ENCODE data around the gene PWP2. TPM values are rescaled to one million over a fixed set of nuclear protein-coding genes. Genes with fewer than 3 reads are reported as not detected.

PWP2 gene
- total and polyA plus RNA-seq, 7 donors, result 0.56 to 8.8 (median 2.9) TPM

DNA sequence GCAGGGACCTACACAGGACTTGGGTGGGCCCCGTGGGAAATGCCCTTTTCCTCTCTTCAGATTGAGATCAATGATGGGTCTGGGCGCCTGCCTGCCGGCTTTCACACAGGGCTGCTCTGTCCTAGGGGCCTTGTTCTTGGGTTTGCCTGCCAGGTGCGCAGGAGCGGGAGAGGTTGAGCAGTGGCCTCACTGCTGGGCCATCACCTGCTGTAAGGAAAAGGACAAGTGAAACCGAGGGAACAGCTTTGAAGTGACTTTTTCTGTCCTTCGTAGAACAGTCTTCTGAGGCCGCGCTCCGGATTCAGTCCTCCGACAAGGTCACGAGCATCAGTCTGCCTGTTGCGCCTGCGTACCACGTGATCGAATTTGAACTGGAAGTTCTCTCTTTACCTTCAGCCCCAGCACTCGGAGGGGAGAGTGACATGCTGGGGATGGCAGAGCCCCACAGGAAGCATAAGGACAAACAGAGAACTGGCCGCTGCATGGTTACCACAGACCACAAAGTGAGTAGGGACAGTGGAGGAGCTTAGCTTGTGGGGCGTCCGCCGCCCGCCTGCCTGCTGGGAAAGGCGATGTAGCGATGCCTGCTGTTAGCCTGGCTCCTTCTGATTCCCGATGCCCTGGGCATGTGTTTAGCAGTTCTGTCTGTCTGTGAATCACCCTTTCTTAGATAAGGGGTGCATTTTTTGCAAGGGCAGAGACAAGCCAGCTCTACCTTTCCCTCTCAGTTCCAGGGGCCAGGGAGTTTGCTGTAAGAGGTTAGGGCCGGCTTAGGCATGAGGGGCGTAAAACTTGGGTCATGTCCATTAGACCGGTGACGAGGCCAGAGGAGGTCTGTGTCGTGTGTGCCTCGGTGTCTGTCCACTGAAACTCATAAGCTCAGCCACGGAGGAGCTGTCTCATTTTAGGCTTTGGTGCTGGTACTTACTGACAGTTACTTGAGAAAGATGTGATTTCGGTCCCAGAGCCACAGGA is 19.5 kb upstream of the PWP2 start:
- no peaks in the 10 kb centered on the region for H3K27me3 ChIP-seq (ENCODE audit: insufficient read depth in 3 of 3, low read length in 2 of 3)
- ATAC-seq (no peak), DNase-seq (no peak)
- no peak overlapping the region for H3K4me3 ChIP-seq
- H3K4me1 ChIP-seq, result no peaks in the 10 kb centered on the region
- H3K9me3 ChIP-seq, result no peaks in the 10 kb centered on the region
- peaks cover 4 to 99% of the 10 kb centered on the region in 2 donors for H3K36me3 ChIP-seq (ENCODE audit: insufficient read depth in 1 of 2, low read depth in 1 of 2)
- TF ChIP-seq, protein P1, sequence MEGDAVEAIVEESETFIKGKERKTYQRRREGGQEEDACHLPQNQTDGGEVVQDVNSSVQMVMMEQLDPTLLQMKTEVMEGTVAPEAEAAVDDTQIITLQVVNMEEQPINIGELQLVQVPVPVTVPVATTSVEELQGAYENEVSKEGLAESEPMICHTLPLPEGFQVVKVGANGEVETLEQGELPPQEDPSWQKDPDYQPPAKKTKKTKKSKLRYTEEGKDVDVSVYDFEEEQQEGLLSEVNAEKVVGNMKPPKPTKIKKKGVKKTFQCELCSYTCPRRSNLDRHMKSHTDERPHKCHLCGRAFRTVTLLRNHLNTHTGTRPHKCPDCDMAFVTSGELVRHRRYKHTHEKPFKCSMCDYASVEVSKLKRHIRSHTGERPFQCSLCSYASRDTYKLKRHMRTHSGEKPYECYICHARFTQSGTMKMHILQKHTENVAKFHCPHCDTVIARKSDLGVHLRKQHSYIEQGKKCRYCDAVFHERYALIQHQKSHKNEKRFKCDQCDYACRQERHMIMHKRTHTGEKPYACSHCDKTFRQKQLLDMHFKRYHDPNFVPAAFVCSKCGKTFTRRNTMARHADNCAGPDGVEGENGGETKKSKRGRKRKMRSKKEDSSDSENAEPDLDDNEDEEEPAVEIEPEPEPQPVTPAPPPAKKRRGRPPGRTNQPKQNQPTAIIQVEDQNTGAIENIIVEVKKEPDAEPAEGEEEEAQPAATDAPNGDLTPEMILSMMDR (IDR thresholded peaks at IDR 0.05), result no peak
- H3K27ac ChIP-seq, result no peak overlapping the region
- 90 to 94% (median 92%) methylated on average over 33 of the region's 33 CpGs for WGBS, 3 donors
- intact Hi-C loops (cut with DNase I), result no loop called here

GRCh38 chr21:44088401-44088780 is 18.8 kb upstream of the PWP2 start:
- peaks cover 4 to 99% of the 10 kb centered on the region in 2 donors for H3K36me3 ChIP-seq (ENCODE audit: insufficient read depth in 1 of 2, low read depth in 1 of 2)
- ATAC-seq, result no peak
- no peaks in the 10 kb centered on the region for H3K9me3 ChIP-seq
- no peak overlapping the region for H3K4me3 ChIP-seq
- H3K27ac ChIP-seq, result no peak overlapping the region
- 94 to 96% (median 94%) methylated on average over 18 of the region's 18 CpGs for WGBS, 3 donors
- no peaks in the 10 kb centered on the region for H3K4me1 ChIP-seq
- DNase-seq, result no peak
- intact Hi-C loops (cut with DNase I), result no loop called here
- TF ChIP-seq, protein P1 (IDR thresholded peaks at IDR 0.05), result no peak
- no peaks in the 10 kb centered on the region for H3K27me3 ChIP-seq (ENCODE audit: insufficient read depth in 3 of 3, low read length in 2 of 3)

DNA sequence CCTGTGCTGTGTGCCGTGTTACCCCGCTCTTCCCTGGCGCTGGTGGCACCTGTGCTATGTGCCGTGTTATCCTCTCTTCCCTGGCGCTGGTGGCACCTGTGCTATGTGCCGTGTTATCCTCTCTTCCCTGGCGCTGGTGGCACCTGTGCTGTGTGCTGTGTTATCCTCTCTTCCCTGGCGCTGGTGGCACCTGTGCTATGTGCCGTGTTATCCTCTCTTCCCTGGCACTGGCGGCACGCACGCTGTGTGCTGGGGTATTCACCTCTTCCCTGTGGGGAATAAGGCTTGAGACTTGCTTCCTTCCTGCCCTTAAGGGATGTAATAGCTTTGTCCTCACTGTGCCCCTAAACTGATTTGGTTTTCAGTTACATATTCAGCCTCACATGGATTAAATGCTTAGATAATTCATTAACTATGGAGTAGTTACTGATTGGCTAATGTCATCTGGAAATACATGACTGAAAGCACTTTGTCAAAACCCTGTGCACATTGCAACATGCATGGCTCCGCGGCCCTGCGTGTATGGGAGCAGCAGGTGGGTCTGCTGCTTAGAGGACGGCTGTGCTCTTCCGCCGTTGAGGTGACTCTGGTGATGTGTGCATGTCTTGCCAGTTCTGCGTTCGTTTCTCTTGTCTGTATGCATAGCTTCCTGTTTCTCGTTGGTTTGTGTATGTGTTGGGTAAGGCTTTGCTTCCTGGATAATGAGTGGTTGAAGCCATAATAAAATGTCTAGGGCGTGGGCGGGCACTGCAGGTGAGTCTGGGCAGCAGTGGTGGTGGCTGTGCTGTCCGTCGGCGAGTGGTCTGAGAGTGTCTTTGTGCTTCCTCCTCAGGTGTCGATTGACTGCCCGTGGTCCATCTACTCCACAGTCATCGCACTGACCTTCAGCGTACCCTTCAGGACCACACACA is 17.9 kb upstream of the PWP2 start:
- DNase-seq (no peak), ATAC-seq (peak in 1 of 4 donors; percentile 11)
- Histone ChIP-seq H3K4me3 (no peak overlapping the region), H3K27ac (no peak overlapping the region), H3K4me1 (no peaks in the 10 kb centered on the region), H3K36me3 (ENCODE audit: insufficient read depth in 1 of 2, low read depth in 1 of 2) (peaks cover 5 to 99% of the 10 kb centered on the region in 2 donors), H3K27me3 (ENCODE audit: insufficient read depth in 3 of 3, low read length in 2 of 3) (no peaks in the 10 kb centered on the region), H3K9me3 (no peaks in the 10 kb centered on the region)
- WGBS, 3 donors, result 91 to 92% (median 92%) methylated on average over 30 of the region's 30 CpGs
- TF ChIP-seq, protein P1 (IDR thresholded peaks at IDR 0.05), result no peak
- intact Hi-C loops (cut with DNase I), result no loop called here

DNA sequence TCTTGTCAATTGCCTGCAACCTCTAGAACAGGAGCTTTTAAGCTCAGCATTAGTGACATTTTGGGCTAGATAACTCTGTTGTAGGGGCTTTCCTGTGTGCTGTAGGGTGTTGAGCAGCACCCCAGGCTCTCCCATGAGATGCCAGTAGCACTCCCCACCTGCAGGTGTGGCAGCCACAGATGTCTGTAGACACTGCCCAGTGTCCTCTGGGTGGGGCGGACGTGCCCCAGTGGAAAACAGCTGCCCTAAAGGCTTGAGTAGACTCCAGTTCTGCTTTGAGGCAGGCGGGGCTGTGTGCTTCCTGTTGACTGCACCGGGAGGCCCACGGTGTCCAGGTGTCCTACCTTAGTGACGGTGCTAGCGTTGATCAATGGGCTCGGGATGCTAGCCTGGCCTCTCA is 16.9 kb upstream of the PWP2 start:
- no peak for ATAC-seq
- peaks cover 9 to 99% of the 10 kb centered on the region in 2 donors for H3K36me3 ChIP-seq (ENCODE audit: insufficient read depth in 1 of 2, low read depth in 1 of 2)
- no peaks in the 10 kb centered on the region for H3K27me3 ChIP-seq (ENCODE audit: insufficient read depth in 3 of 3, low read length in 2 of 3)
- H3K4me3 ChIP-seq, result no peak overlapping the region
- no peak overlapping the region for H3K27ac ChIP-seq
- intact Hi-C loops (cut with DNase I), result no loop called here
- no peaks in the 10 kb centered on the region for H3K4me1 ChIP-seq
- WGBS, 3 donors, result 86 to 89% (median 87%) methylated on average over 8 of the region's 8 CpGs
- TF ChIP-seq, protein P1 (IDR thresholded peaks at IDR 0.05), result no peak
- DNase-seq, result no peak
- H3K9me3 ChIP-seq, result no peaks in the 10 kb centered on the region

Data from psoas muscle (tissue), 8 donors.